ENCODE results near the gene MYO1D.
"Not testable (repeated sequence)": the region's sequence is repeated elsewhere in the genome, so short reads cannot be mapped to it uniquely, and the experiment has no call there.

MYO1D gene

DNA sequence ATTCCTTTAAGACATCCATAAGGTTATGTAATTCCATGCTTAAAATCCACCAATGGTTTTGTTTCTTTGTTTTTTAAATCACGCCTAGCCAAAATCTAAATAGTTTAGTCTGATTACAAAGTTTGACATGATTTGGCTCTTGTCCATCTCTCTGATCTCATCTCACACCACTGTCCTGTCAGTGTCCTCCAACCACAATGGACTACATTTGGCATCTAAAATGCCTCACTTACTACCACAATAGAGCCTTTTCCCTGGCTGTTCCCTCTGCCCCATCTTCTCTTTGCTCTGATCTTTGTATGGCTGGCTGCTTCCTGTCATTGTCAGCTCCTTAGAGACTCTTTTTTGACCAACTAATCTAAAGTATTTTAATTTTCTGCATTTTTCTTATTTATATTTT lies 157.2 kb downstream of the MYO1D start (continued):
- TF ChIP-seq, protein P1, sequence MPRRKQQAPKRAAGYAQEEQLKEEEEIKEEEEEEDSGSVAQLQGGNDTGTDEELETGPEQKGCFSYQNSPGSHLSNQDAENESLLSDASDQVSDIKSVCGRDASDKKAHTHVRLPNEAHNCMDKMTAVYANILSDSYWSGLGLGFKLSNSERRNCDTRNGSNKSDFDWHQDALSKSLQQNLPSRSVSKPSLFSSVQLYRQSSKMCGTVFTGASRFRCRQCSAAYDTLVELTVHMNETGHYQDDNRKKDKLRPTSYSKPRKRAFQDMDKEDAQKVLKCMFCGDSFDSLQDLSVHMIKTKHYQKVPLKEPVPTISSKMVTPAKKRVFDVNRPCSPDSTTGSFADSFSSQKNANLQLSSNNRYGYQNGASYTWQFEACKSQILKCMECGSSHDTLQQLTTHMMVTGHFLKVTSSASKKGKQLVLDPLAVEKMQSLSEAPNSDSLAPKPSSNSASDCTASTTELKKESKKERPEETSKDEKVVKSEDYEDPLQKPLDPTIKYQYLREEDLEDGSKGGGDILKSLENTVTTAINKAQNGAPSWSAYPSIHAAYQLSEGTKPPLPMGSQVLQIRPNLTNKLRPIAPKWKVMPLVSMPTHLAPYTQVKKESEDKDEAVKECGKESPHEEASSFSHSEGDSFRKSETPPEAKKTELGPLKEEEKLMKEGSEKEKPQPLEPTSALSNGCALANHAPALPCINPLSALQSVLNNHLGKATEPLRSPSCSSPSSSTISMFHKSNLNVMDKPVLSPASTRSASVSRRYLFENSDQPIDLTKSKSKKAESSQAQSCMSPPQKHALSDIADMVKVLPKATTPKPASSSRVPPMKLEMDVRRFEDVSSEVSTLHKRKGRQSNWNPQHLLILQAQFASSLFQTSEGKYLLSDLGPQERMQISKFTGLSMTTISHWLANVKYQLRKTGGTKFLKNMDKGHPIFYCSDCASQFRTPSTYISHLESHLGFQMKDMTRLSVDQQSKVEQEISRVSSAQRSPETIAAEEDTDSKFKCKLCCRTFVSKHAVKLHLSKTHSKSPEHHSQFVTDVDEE (CRISPR knock-in tag; IDR thresholded peaks at IDR 0.05), result no peak
- TF ChIP-seq ZNF8 (CRISPR knock-in tag; IDR thresholded peaks at IDR 0.05) (no peak), CREB5 (CRISPR knock-in tag; IDR thresholded peaks at IDR 0.05; ENCODE audit: low read depth) (no peak), ZFP30 (CRISPR knock-in tag; IDR thresholded peaks at IDR 0.05) (no peak)

- ATAC-seq, result not testable (repeated sequence)
Observed at GRCh38 chr17:32714922-32715321, 162.0 kb downstream of the MYO1D start.

DNA sequence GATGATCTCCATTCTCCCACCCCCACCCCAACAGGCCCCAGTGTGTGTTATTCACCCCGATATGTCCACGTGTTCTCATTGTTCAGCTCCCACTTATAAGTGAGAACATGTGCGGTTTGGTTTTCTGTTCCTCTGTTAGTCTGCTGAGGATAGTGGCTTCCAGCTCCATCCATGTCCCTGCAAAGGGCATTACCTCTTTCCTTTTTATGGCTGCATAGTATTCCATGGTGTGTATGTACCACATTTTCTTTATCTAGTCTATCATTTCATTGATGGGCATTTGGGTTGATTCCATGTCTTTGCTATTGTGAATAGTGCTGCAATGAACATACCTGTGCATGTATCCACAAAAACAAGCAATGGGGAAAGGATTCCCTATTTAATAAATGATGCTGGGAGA lies 162.7 kb downstream of the MYO1D start:
- not testable (repeated sequence) for ATAC-seq

DNA sequence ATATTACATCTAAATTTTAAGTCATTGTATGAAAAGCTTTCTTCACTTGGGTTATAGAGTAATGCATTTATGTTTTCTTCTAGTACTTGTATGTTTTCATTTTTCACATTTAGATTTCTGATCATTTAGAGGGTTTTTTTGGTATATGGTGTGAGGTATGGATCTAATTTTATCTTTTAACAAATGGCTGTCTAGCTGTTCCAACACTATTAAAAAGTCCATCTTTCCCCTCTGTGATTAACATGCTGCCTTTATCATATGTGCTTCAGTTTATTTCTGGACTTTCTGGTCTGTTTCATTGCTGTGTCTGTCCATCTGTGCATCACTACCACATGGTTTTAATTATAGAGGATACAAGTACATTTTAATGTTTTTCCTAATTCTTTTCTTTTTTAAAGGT lies 163.8 kb downstream of the MYO1D start:
- ATAC-seq, result no peak
- TF ChIP-seq ZC3H10 (CRISPR knock-in tag; IDR thresholded peaks at IDR 0.05) (no peak), ZNF565 (CRISPR knock-in tag; conservative IDR thresholded peaks at IDR 0.05; ENCODE audit: low read depth) (no peak), CREB5 (CRISPR knock-in tag; IDR thresholded peaks at IDR 0.05; ENCODE audit: low read depth) (no peak), TOX (CRISPR knock-in tag; IDR thresholded peaks at IDR 0.05; ENCODE audit: borderline replicate concordance) (no peak)

- ATAC-seq, result no peak
- no peak for TF ChIP-seq CREB5 (CRISPR knock-in tag; IDR thresholded peaks at IDR 0.05; ENCODE audit: low read depth)
- no peak for TF ChIP-seq SNAI2 (CRISPR knock-in tag; IDR thresholded peaks at IDR 0.05)
- no peak for TF ChIP-seq TCF4 (CRISPR knock-in tag; IDR thresholded peaks at IDR 0.05; ENCODE audit: borderline replicate concordance)
- no peak for TF ChIP-seq TOX (CRISPR knock-in tag; IDR thresholded peaks at IDR 0.05; ENCODE audit: borderline replicate concordance)
- TF ChIP-seq ZNF565 (CRISPR knock-in tag; conservative IDR thresholded peaks at IDR 0.05; ENCODE audit: low read depth), result no peak
- no peak for TF ChIP-seq ESRRG (CRISPR knock-in tag; IDR thresholded peaks at IDR 0.05)
- no peak for TF ChIP-seq BACH2 (CRISPR knock-in tag; IDR thresholded peaks at IDR 0.05; ENCODE audit: borderline replicate concordance)
- TF ChIP-seq ZNF8 (CRISPR knock-in tag; IDR thresholded peaks at IDR 0.05), result no peak
- TF ChIP-seq RARB (CRISPR knock-in tag; IDR thresholded peaks at IDR 0.05), result no peak
- TF ChIP-seq ZFP30 (CRISPR knock-in tag; IDR thresholded peaks at IDR 0.05), result no peak
- TF ChIP-seq PPARA (CRISPR knock-in tag; IDR thresholded peaks at IDR 0.05; ENCODE audit: borderline replicate concordance), result no peak
- TF ChIP-seq ARNTL (CRISPR knock-in tag; IDR thresholded peaks at IDR 0.05; ENCODE audit: borderline replicate concordance, low read depth), result no peak
- TF ChIP-seq, protein P2, sequence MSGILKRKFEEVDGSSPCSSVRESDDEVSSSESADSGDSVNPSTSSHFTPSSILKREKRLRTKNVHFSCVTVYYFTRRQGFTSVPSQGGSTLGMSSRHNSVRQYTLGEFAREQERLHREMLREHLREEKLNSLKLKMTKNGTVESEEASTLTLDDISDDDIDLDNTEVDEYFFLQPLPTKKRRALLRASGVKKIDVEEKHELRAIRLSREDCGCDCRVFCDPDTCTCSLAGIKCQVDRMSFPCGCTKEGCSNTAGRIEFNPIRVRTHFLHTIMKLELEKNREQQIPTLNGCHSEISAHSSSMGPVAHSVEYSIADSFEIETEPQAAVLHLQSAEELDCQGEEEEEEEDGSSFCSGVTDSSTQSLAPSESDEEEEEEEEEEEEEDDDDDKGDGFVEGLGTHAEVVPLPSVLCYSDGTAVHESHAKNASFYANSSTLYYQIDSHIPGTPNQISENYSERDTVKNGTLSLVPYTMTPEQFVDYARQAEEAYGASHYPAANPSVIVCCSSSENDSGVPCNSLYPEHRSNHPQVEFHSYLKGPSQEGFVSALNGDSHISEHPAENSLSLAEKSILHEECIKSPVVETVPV (CRISPR knock-in tag; IDR thresholded peaks at IDR 0.05), result no peak
- no peak for TF ChIP-seq ZFP3 (CRISPR knock-in tag; IDR thresholded peaks at IDR 0.05)
- TF ChIP-seq, protein P1 (CRISPR knock-in tag; IDR thresholded peaks at IDR 0.05), result no peak
Observed at GRCh38 chr17:32709562-32709961, 167.4 kb downstream of the MYO1D start.
